Naive B cell (primary cell): ENCODE data around the gene ZNF773. TPM values are rescaled to one million over a fixed set of nuclear protein-coding genes. Genes with fewer than 3 reads are reported as not detected.
"Not testable (repeated sequence)": the region's sequence is repeated elsewhere in the genome, so short reads cannot be mapped to it uniquely, and the experiment has no call there.

ENCODE experiments used
- ATAC-seq, 2 donors: fragments of 150-1000 bp; cut with Tn5 transposase; 2 replicates each; pipeline ENCODE4 v1.10.0; 2021; ENCODE audit warnings: low read depth in 2 of 2, mild to moderate bottlenecking in 2 of 2, moderate library complexity in 2 of 2
- DNase-seq: peaks from one replicate; pipeline ENCODE4 v3.0.0; 2022
- H3K27ac Mint-ChIP-seq, 6 donors: one replicate each; pipeline ENCODE4 v1.8.0; 2020 to 2022; ENCODE audit warnings: mild to moderate bottlenecking in 6 of 6, mixed read lengths in 6 of 6, moderate library complexity in 5 of 6, inconsistent platforms in 2 of 6
- H3K27me3 Mint-ChIP-seq, 3 donors: one replicate each; pipeline ENCODE4 v1.8.0; 2021 to 2022; ENCODE audit warnings: mixed read lengths in 3 of 3, mild to moderate bottlenecking in 1 of 3
- H3K36me3 Mint-ChIP-seq, 2 donors: one replicate each; pipeline ENCODE4 v1.8.0; 2020 to 2022; ENCODE audit warnings: mixed read lengths in 2 of 2, inconsistent platforms in 1 of 2, mild to moderate bottlenecking in 1 of 2
- H3K4me1 Mint-ChIP-seq, 3 donors: one replicate each; pipeline ENCODE4 v1.8.0; 2020 to 2022; ENCODE audit warnings: mixed read lengths in 3 of 3, inconsistent platforms in 1 of 3, mild to moderate bottlenecking in 1 of 3, moderate library complexity in 1 of 3
- H3K4me3 Mint-ChIP-seq, 8 donors: one replicate each; pipeline ENCODE4 v1.8.0; 2020 to 2022; ENCODE audit warnings: mild to moderate bottlenecking in 8 of 8, mixed read lengths in 8 of 8, moderate library complexity in 8 of 8, inconsistent platforms in 2 of 8
- H3K9me3 Mint-ChIP-seq, 7 donors: one replicate each; pipeline ENCODE4 v1.8.0; 2020 to 2022; ENCODE audit warnings: mixed read lengths in 7 of 7, mild to moderate bottlenecking in 5 of 7, inconsistent platforms in 2 of 7, moderate library complexity in 1 of 7
- polyA plus RNA-seq, 6 donors: library from polyadenylated mRNA; unstranded; fragments of 300-500 nt; fragmentation: Illumina TruSeq; gene quantifications; one replicate each; pipeline ENCODE4 v1.2.3, GENCODE V29; 2021; ENCODE audit warnings: low read depth in 6 of 6

The ZNF773 gene
- polyA plus RNA-seq, result 10 to 100 TPM; 10.1 to 25.5 (median 13.1) TPM

GRCh38 chr19:57499680-57500395 is at the start of gene ZNF773:
Gene ZNF773 (plus strand): TSS chr19:57499938. CDS start chr19:57500081, 143 bp downstream.
- H3K27me3 Mint-ChIP-seq, result not testable (repeated sequence)
- peak within 1 kb of the TSS; percentile 62 to 94 (median 83) for H3K4me3 Mint-ChIP-seq
- H3K27ac Mint-ChIP-seq, result peak within 1 kb of the TSS; percentile 70 to 94 (median 92)
- H3K36me3 Mint-ChIP-seq, result peaks cover 33 to 37% of the 10 kb centered on the region in 2 donors
- DNase-seq (peak; percentile 91), ATAC-seq (peak; percentile 95 to 97)
- peaks cover 2 to 23% (median 12%) of the 10 kb centered on the region in 7 donors for H3K9me3 Mint-ChIP-seq
- H3K4me1 Mint-ChIP-seq, result peaks cover 26 to 43% (median 35%) of the 10 kb centered on the region in 3 donors

GRCh38 chr19:57452307-57452706 is 47.4 kb upstream of the ZNF773 start:
- no peak overlapping the region for H3K4me3 Mint-ChIP-seq
- ATAC-seq (no peak), DNase-seq (no peak)
- no peaks in the 10 kb centered on the region for H3K27me3 Mint-ChIP-seq
- peaks cover 7 to 11% of the 10 kb centered on the region in 2 donors for H3K36me3 Mint-ChIP-seq
- no peak overlapping the region for H3K27ac Mint-ChIP-seq
- no peaks in the 10 kb centered on the region for H3K4me1 Mint-ChIP-seq
- H3K9me3 Mint-ChIP-seq, result peaks cover 0 to 13% (median 0%) of the 10 kb centered on the region in 7 donors

- peaks cover 9 to 78% (median 45%) of the 10 kb centered on the region in 7 donors for H3K9me3 Mint-ChIP-seq
- H3K4me3 Mint-ChIP-seq, result no peak overlapping the region
- H3K27ac Mint-ChIP-seq, result no peak overlapping the region
- H3K27me3 Mint-ChIP-seq, result no peaks in the 10 kb centered on the region
- no peaks in the 10 kb centered on the region for H3K4me1 Mint-ChIP-seq
- H3K36me3 Mint-ChIP-seq, result peaks cover 29 to 36% of the 10 kb centered on the region in 2 donors
- DNase-seq, result peak; percentile 17
- peak; percentile 48 to 56 for ATAC-seq
These were observed 33.9 kb upstream of the ZNF773 start for GRCh38 chr19:57465680-57466381.

- DNase-seq, result no peak
- Mint-ChIP-seq H3K9me3 (peaks cover 9 to 78% (median 52%) of the 10 kb centered on the region in 7 donors), H3K27me3 (no peaks in the 10 kb centered on the region), H3K27ac (no peak overlapping the region), H3K4me3 (no peak overlapping the region), H3K36me3 (peaks cover 27 to 43% of the 10 kb centered on the region in 2 donors), H3K4me1 (no peaks in the 10 kb centered on the region)
- no peak for ATAC-seq
These were observed 33.2 kb upstream of the ZNF773 start for GRCh38 chr19:57466489-57466888.

- DNase-seq (no peak), ATAC-seq (no peak)
- Mint-ChIP-seq H3K4me1 (peaks cover 21 to 39% (median 28%) of the 10 kb centered on the region in 3 donors), H3K36me3 (peaks cover 62 to 70% of the 10 kb centered on the region in 2 donors), H3K27ac (no peak overlapping the region), H3K4me3 (no peak overlapping the region), H3K27me3 (no peaks in the 10 kb centered on the region), H3K9me3 (peaks cover 21 to 95% (median 73%) of the 10 kb centered on the region in 7 donors)
These were observed 26.1 kb upstream of the ZNF773 start for GRCh38 chr19:57473646-57474045.

GRCh38 chr19:57477191-57478008 is 22.3 kb upstream of the ZNF773 start, which contains the start of gene ZNF772:
Gene ZNF772 (minus strand): TSS chr19:57477566. CDS start chr19:57477309, 257 bp downstream.
- Mint-ChIP-seq H3K4me1 (peaks cover 21 to 39% (median 28%) of the 10 kb centered on the region in 3 donors), H3K36me3 (peaks cover 38 to 62% of the 10 kb centered on the region in 2 donors), H3K27ac (peak within 1 kb of the TSS; percentile 87 to 97 (median 94)), H3K9me3 (peaks cover 29 to 61% (median 45%) of the 10 kb centered on the region in 7 donors), H3K4me3 (peak within 1 kb of the TSS; percentile 89 to 99 (median 94)), H3K27me3 (peaks cover 0 to 8% (median 8%) of the 10 kb centered on the region in 3 donors)
- ATAC-seq (peak; percentile 99), DNase-seq (peak; percentile 90)

DNA sequence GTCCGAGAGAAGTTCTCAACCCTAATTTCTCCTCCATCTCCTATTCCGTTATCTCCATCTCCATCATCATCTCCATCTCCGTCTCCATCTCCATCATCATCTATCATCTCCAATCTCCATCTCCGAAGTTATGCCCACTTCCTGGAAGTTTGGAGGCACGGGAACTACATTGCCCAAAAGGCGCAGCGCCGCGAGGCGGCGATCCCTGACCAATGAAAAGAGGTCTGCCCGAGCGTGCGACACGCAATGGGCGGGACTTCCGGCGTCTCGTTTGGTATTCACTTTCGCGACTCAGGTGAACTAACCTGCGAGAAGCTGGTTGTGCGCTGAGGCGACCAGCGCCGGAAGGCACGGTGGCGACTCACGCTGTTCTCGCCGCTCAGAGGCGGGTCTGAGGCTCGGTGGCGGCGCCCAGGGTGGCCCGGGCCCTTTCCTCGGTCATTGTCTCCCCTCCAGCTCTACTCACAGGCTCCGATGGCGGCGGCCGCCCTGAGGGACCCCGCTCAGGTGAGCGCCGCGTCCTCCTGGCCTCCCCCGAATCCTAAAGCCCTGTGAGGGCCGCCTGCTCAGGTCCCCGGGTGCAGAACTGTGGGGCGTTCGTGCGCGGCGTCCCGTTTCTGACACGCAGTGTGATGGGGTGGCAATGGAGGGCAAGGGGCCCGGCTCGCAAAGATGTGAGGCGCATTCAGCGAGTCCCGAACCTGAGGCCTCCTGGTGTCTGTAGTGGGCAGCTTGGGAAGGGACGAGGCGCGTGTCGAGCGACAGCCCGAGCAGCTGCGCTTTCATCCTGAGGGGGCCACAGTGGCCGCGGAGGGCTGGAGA is 12.1 kb upstream of the ZNF773 start, which contains the start of gene ZNF419:
ZNF419 (plus strand) TSS at position 274 of the 822 bp plus-strand sequence; CDS start at position 475, 201 bp downstream.
- ATAC-seq (peak; percentile 94 to 98), DNase-seq (peak; percentile 89)
- H3K4me1 Mint-ChIP-seq, result peaks cover 17 to 27% (median 17%) of the 10 kb centered on the region in 3 donors
- H3K27me3 Mint-ChIP-seq, result peaks cover 10 to 11% (median 10%) of the 10 kb centered on the region in 3 donors
- H3K27ac Mint-ChIP-seq, result peak within 1 kb of the TSS; percentile 25 to 97 (median 70)
- peaks cover 20 to 51% of the 10 kb centered on the region in 2 donors for H3K36me3 Mint-ChIP-seq
- peak within 1 kb of the TSS; percentile 71 to 92 (median 86) for H3K4me3 Mint-ChIP-seq
- peaks cover 3 to 25% (median 8%) of the 10 kb centered on the region in 7 donors for H3K9me3 Mint-ChIP-seq

DNA sequence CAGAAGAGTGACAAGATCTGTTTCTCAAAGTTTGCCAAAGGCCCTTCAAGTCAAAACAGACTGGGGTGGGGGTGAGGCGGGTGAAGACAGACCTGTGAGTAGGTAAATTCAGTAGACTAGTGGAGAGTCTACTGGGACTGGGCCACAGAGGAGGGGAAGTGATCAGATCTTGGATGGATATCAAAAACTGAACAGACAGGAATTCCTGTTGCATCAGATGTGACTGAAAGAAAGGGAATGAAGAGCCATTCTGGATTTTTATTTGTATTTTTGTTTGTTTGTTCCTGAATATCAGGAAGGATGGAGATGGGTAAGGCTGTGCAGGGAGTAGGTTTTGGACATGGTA is 11.5 kb upstream of the ZNF773 start:
- H3K36me3 Mint-ChIP-seq, result peaks cover 24 to 57% of the 10 kb centered on the region in 2 donors
- not testable (repeated sequence) for ATAC-seq, DNase-seq
- H3K27ac Mint-ChIP-seq, result peak overlapping the region in 2 of 6 donors; percentile 37 to 87
- H3K4me1 Mint-ChIP-seq, result peaks cover 17 to 28% (median 17%) of the 10 kb centered on the region in 3 donors
- H3K4me3 Mint-ChIP-seq, result peak overlapping the region; percentile 71 to 92 (median 84)
- peaks cover 10 to 11% (median 10%) of the 10 kb centered on the region in 3 donors for H3K27me3 Mint-ChIP-seq
- peaks cover 3 to 25% (median 8%) of the 10 kb centered on the region in 7 donors for H3K9me3 Mint-ChIP-seq

DNA sequence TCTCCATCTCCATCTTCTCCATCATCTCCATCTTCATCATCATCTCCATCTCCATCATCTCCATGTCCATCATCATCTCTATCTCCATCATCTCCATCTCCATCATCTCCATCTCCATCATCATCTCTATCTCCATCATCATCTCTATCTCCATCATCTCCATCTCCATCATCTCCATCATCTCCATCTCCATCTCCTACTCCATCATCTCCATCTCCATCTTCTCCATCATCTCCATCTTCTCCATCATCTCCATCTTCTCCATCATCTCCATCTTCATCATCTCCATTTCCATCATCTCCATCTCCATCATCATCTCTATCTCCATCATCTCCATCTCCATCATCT is 432 bp upstream of the ZNF773 start:
- Mint-ChIP-seq H3K27ac (peak overlapping the region in 5 of 6 donors; percentile 70 to 94 (median 93)), H3K36me3 (peaks cover 37 to 39% of the 10 kb centered on the region in 2 donors), H3K4me3 (peak overlapping the region; percentile 62 to 94 (median 83)), H3K9me3 (peaks cover 2 to 28% (median 12%) of the 10 kb centered on the region in 7 donors), H3K4me1 (peaks cover 26 to 43% (median 33%) of the 10 kb centered on the region in 3 donors)
- not testable (repeated sequence) for ATAC-seq, H3K27me3 Mint-ChIP-seq, DNase-seq

GRCh38 chr19:57500400-57500799 is 662 bp downstream of the ZNF773 start:
- not testable (repeated sequence) for DNase-seq, ATAC-seq, H3K27me3 Mint-ChIP-seq
- Mint-ChIP-seq H3K4me3 (peak overlapping the region; percentile 62 to 94 (median 83)), H3K9me3 (peaks cover 2 to 23% (median 12%) of the 10 kb centered on the region in 7 donors), H3K4me1 (peaks cover 26 to 43% (median 35%) of the 10 kb centered on the region in 3 donors), H3K36me3 (peaks cover 34 to 41% of the 10 kb centered on the region in 2 donors), H3K27ac (peak overlapping the region in 4 of 6 donors; percentile 57 to 86 (median 80))

DNA sequence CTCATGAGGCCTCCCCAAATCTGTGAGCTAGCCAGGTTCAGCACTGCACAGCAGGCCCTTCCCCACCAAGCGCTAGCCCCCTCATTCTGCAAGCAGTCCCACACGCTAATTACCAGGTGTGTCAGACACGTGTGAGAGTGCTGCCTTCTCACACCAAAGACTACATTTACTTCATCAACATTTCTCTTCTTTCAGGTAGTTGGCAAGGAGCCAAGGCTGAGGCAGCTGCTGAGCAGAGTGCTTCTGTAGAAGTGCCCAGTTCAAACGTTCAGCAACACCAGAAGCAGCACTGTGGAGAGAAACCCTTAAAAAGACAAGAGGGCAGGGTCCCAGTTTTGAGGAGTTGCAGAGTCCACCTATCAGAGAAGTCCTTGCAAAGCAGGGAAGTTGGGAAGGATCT is 6.4 kb downstream of the ZNF773 start:
- H3K27ac Mint-ChIP-seq, result peak overlapping the region in 1 of 6 donors; percentile 66
- H3K4me3 Mint-ChIP-seq, result peak overlapping the region in 1 of 8 donors; percentile 30
- peaks cover 70 to 77% of the 10 kb centered on the region in 2 donors for H3K36me3 Mint-ChIP-seq
- no peaks in the 10 kb centered on the region for H3K27me3 Mint-ChIP-seq
- ATAC-seq (no peak), DNase-seq (no peak)
- H3K4me1 Mint-ChIP-seq, result peaks cover 10 to 27% (median 23%) of the 10 kb centered on the region in 3 donors
- H3K9me3 Mint-ChIP-seq, result peaks cover 6 to 40% (median 33%) of the 10 kb centered on the region in 7 donors

GRCh38 chr19:57511484-57511883 is 11.7 kb downstream of the ZNF773 start:
- H3K27ac Mint-ChIP-seq, result peak overlapping the region in 1 of 6 donors; percentile 16
- H3K36me3 Mint-ChIP-seq, result peaks cover 69 to 73% of the 10 kb centered on the region in 2 donors
- H3K27me3 Mint-ChIP-seq, result no peaks in the 10 kb centered on the region
- ATAC-seq, result no peak
- no peaks in the 10 kb centered on the region for H3K4me1 Mint-ChIP-seq
- peak overlapping the region in 1 of 8 donors; percentile 42 for H3K4me3 Mint-ChIP-seq
- peaks cover 0 to 83% (median 65%) of the 10 kb centered on the region in 7 donors for H3K9me3 Mint-ChIP-seq
- no peak for DNase-seq
